Activated CD4-positive, alpha-beta memory T cell treated with anti-CD3 and anti-CD28 coated beads for 36 hours (primary cell): ENCODE data around the gene IQCH. TPM values are rescaled to one million over a fixed set of nuclear protein-coding genes. Genes with fewer than 3 reads are reported as not detected.
"Not testable (repeated sequence)": the region's sequence is repeated elsewhere in the genome, so short reads cannot be mapped to it uniquely, and the experiment has no call there.

Source experiments
- CTCF ChIA-PET: fragments of 350-600 bp; sonication (Branson Sonifier 250); formaldehyde crosslinking; loops from one replicate; lab custom pipeline; 2021; ENCODE audit warnings: antibody characterized with exemption, inconsistent platforms; lab: Charles Lee
- POLR2A ChIA-PET: fragments of 350-600 bp; sonication (Branson Sonifier 250); formaldehyde crosslinking; loops from one replicate; lab custom pipeline; 2021; ENCODE audit warnings: antibody characterized with exemption; lab: Charles Lee
- DNase-seq: peaks from one replicate; pipeline ENCODE4 v3.0.0-alpha.2; 2020
- H3K27ac Mint-ChIP-seq: one replicate; pipeline ENCODE4 v1.8.0; 2021; ENCODE audit warnings: mixed read lengths
- H3K27me3 Mint-ChIP-seq: one replicate; pipeline ENCODE4 v1.8.0; 2021; ENCODE audit warnings: mixed read lengths
- H3K36me3 Mint-ChIP-seq: one replicate; pipeline ENCODE4 v1.8.0; 2021; ENCODE audit warnings: mixed read lengths
- H3K4me1 Mint-ChIP-seq: one replicate; pipeline ENCODE4 v1.8.0; 2021; ENCODE audit warnings: low read depth, mixed read lengths
- H3K4me3 Mint-ChIP-seq: one replicate; pipeline ENCODE4 v1.8.0; 2021; ENCODE audit warnings: mild to moderate bottlenecking, mixed read lengths
- H3K9me3 Mint-ChIP-seq: one replicate; pipeline ENCODE4 v1.8.0; 2021; ENCODE audit warnings: mixed read lengths
- intact Hi-C: fragments of 100-400 bp; cut with micrococcal nuclease; formaldehyde crosslinking; loops from one replicate; pipeline ENCODE4 v1.15.1; 2023
- total RNA-seq, 2 experiments: library from RNA; stranded (reverse); gene quantifications; one replicate each; pipeline ENCODE4 v1.2.3, GENCODE V29; 2021

IQCH gene
- total RNA-seq, 2 experiments from 2014 or later: 1.6 to 2.8 TPM

DNA sequence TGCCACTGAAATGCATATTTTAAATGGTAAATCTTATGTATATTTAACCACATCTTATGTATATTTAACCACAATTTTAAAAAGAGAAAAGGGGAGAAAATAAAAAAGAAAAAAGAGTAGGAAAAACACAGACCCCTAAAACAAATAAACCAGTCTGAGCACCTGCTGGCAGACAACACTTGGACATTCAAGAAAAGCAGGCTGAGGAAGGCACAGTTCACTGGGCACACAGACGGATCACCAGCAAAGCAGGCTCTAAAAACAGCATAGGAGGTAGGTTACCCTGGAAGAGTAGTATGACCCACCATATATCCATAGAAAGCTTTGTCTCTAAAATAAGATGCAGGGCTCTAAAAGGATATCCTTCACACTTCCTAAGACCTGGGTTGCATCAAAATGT lies 27.2 kb upstream of the IQCH start:
- Mint-ChIP-seq H3K4me1 (peaks cover 7% of the 10 kb centered on the region), H3K9me3 (no peaks in the 10 kb centered on the region), H3K4me3 (no peak overlapping the region), H3K36me3 (peaks cover 25% of the 10 kb centered on the region), H3K27ac (no peak overlapping the region), H3K27me3 (no peaks in the 10 kb centered on the region)
- CTCF ChIA-PET: interaction anchor here (0.6 kb wide), 1 partner anchor 281 kb away, joined by 3 read pairs; no protein-coding TSS in a partner anchor
- intact Hi-C loops: no loop called here
- no peak for DNase-seq
- POLR2A ChIA-PET: interaction anchor here (0.6 kb wide), 1 partner anchor 249 kb away, joined by 3 read pairs; no protein-coding TSS in a partner anchor

- DNase-seq: no peak
- peaks cover 28% of the 10 kb centered on the region for H3K36me3 Mint-ChIP-seq
- CTCF ChIA-PET: no interaction called here
Observed at GRCh38 chr15:67227846-67228245, 26.7 kb upstream of the IQCH start.

GRCh38 chr15:67228286-67228685 lies 26.3 kb upstream of the IQCH start:
- H3K27ac Mint-ChIP-seq: no peak overlapping the region
- H3K9me3 Mint-ChIP-seq: no peaks in the 10 kb centered on the region
- intact Hi-C loops: no loop called here
- no peak overlapping the region for H3K4me3 Mint-ChIP-seq
- H3K27me3 Mint-ChIP-seq: no peaks in the 10 kb centered on the region
- CTCF ChIA-PET: no interaction called here
- H3K4me1 Mint-ChIP-seq: peaks cover 7% of the 10 kb centered on the region
- H3K36me3 Mint-ChIP-seq: peaks cover 32% of the 10 kb centered on the region
- DNase-seq: no peak
- POLR2A ChIA-PET: no interaction called here

More at GRCh38 chr15:67227846-67228245, 26.7 kb upstream of the IQCH start:
- POLR2A ChIA-PET: interaction anchor here (0.6 kb wide), 1 partner anchor 249 kb away, joined by 3 read pairs; no protein-coding TSS in a partner anchor
- Mint-ChIP-seq H3K27me3 (no peaks in the 10 kb centered on the region), H3K9me3 (no peaks in the 10 kb centered on the region), H3K4me1 (peaks cover 7% of the 10 kb centered on the region), H3K27ac (no peak overlapping the region), H3K4me3 (no peak overlapping the region)
- intact Hi-C loops: no loop called here

DNA sequence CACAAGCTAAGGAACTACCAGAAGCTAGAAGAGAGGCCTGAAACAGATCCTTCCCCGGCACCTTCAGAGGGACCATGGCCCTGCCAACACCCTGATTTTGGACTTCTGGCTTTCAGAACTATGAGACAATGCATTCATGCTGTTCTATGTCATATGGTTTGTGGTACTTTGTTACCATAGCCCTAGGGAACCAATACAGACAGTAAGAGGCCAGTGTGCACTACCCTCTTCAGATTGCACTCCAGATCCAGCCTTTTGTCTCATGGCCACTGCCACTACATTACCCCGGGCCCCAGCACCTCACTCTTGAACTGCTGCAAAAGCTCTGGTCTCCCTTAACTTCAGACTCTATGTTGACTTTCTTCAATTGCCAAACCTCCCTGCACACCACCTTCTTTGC lies 24.1 kb upstream of the IQCH start:
- no peaks in the 10 kb centered on the region for H3K27me3 Mint-ChIP-seq
- no peak overlapping the region for H3K4me3 Mint-ChIP-seq
- no peaks in the 10 kb centered on the region for H3K9me3 Mint-ChIP-seq
- intact Hi-C loops: no loop called here
- H3K4me1 Mint-ChIP-seq: peaks cover 7% of the 10 kb centered on the region
- POLR2A ChIA-PET: no interaction called here
- peaks cover 44% of the 10 kb centered on the region for H3K36me3 Mint-ChIP-seq
- no peak overlapping the region for H3K27ac Mint-ChIP-seq
- CTCF ChIA-PET: no interaction called here
- no peak for DNase-seq

DNA sequence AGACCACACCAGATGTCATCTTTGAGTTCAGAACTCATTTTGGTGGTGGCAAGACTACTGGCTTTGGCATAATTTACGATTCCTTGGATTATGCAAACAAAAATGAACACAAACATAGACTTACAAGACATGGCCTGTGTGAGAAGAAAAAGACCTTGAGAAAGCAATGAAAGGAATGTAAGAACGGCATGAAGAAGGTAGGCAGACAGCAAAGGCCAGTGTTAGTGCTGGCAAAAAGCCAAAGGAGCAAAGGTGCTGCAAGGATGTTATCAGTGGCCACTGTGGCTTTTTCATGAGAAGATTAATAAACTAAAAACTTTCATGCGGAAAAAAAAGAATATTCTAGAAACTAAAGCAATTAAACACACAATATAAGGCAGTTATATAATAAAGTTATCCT lies 22.0 kb upstream of the IQCH start:
- H3K4me1 Mint-ChIP-seq: peaks cover 7% of the 10 kb centered on the region
- H3K27ac Mint-ChIP-seq: no peak overlapping the region
- intact Hi-C loops: no loop called here
- no peak overlapping the region for H3K4me3 Mint-ChIP-seq
- POLR2A ChIA-PET: no interaction called here
- no peak for DNase-seq
- no peaks in the 10 kb centered on the region for H3K9me3 Mint-ChIP-seq
- CTCF ChIA-PET: no interaction called here
- no peaks in the 10 kb centered on the region for H3K27me3 Mint-ChIP-seq
- peaks cover 44% of the 10 kb centered on the region for H3K36me3 Mint-ChIP-seq

DNA sequence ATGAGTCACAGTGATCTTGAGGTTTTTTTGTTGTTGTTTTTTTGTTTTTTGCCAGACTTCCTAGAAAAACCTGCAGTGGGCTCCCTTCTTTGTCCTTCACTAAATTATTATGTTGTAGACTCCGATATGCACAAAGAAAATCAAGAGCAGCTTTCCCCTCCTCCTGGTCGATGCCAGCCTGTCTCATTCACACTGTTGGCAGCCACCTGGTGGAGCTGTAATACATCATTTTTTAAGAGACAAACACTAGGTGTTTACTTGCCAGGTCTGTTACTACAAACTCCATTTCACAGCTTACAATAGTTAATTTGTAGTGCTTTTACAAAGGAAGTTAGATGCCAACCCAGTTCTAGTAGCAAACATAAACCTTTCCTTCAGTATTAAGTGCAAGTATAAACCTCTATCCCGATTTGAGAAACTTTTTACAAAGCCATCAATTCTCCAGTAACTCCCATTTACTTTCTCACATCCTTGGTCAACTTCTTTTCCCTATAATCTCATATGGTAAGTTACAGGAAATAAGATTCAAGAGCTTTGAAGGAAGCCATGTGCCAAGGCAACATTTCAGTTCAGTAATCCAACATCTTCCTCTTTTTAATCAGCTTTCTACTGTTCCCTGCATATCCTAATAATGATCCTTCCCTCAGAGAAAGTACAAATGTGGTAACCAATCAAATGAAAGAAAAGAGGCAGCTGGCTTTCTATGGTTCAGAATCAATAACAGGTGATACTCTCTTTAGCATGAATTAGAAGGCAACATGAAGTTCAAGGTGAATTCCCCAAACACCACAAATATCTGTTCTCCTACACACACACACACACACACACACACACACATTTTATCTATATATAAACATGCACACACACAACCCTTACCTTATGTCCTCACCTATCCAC lies 14.1 kb upstream of the IQCH start:
- peak; percentile 40 for DNase-seq
- intact Hi-C loops: loop anchor here (1.0 to 10.0 kb wide), 14 partner anchors 14 to 597 kb away; partner anchors contain the start of genes AAGAB and IQCH
- Mint-ChIP-seq H3K9me3 (no peaks in the 10 kb centered on the region), H3K36me3 (peaks cover 9% of the 10 kb centered on the region), H3K4me3 (peak overlapping the region; percentile 58), H3K27ac (peak overlapping the region; percentile 92), H3K4me1 (peaks cover 48% of the 10 kb centered on the region), H3K27me3 (no peaks in the 10 kb centered on the region)
- CTCF ChIA-PET: interaction anchor here (0.6 to 3.6 kb wide), 23 partner anchors 8 to 294 kb away, joined by 3 to 22 read pairs (median 4); partner anchors contain the start of genes AAGAB, IQCH and SMAD3
- POLR2A ChIA-PET: interaction anchor here (1.4 to 2.4 kb wide), 4 partner anchors 14 to 139 kb away, joined by 3 to 21 read pairs (median 10); partner anchors contain the start of genes AAGAB and IQCH

GRCh38 chr15:67241132-67241855 lies 13.3 kb upstream of the IQCH start:
- peak overlapping the region; percentile 92 for H3K27ac Mint-ChIP-seq

GRCh38 chr15:67242708-67243111 lies 11.9 kb upstream of the IQCH start:
- H3K27me3 Mint-ChIP-seq: no peaks in the 10 kb centered on the region
- H3K9me3 Mint-ChIP-seq: peaks cover 7% of the 10 kb centered on the region
- ChIA-PET CTCF (no interaction called here), POLR2A (no interaction called here)
- DNase-seq: no peak
- peak overlapping the region; percentile 13 for H3K27ac Mint-ChIP-seq
- intact Hi-C loops: loop anchor here (5.0 to 10.0 kb wide), 2 partner anchors 292 to 595 kb away; no protein-coding TSS in a partner anchor
- peaks cover 25% of the 10 kb centered on the region for H3K36me3 Mint-ChIP-seq
- H3K4me3 Mint-ChIP-seq: no peak overlapping the region
- H3K4me1 Mint-ChIP-seq: peaks cover 61% of the 10 kb centered on the region

More at GRCh38 chr15:67241132-67241855, 13.3 kb upstream of the IQCH start:
- ChIA-PET CTCF (interaction anchor here (0.9 to 3.6 kb wide), 7 partner anchors 7 to 295 kb away, joined by 3 to 22 read pairs (median 13); partner anchors contain the start of genes AAGAB and IQCH), POLR2A (interaction anchor here (1.5 to 2.4 kb wide), 3 partner anchors 13 to 140 kb away, joined by 5 to 21 read pairs (median 14); partner anchors contain the start of genes AAGAB and IQCH)
- H3K27me3 Mint-ChIP-seq: no peaks in the 10 kb centered on the region
- H3K9me3 Mint-ChIP-seq: no peaks in the 10 kb centered on the region
- intact Hi-C loops: loop anchor here (1.0 to 10.0 kb wide), 13 partner anchors 13 to 596 kb away; partner anchors contain the start of genes AAGAB and IQCH
- peak overlapping the region; percentile 58 for H3K4me3 Mint-ChIP-seq
- H3K36me3 Mint-ChIP-seq: peaks cover 12% of the 10 kb centered on the region
- peak; percentile 72 for DNase-seq
- H3K4me1 Mint-ChIP-seq: peaks cover 51% of the 10 kb centered on the region

GRCh38 chr15:67244971-67245478 lies 9.6 kb upstream of the IQCH start:
- DNase-seq: no peak
- H3K27me3 Mint-ChIP-seq: no peaks in the 10 kb centered on the region
- POLR2A ChIA-PET: no interaction called here
- H3K9me3 Mint-ChIP-seq: peaks cover 7% of the 10 kb centered on the region
- intact Hi-C loops: loop anchor here (5.0 to 10.0 kb wide), 2 partner anchors 290 to 592 kb away; no protein-coding TSS in a partner anchor
- H3K4me3 Mint-ChIP-seq: no peak overlapping the region
- CTCF ChIA-PET: no interaction called here
- H3K36me3 Mint-ChIP-seq: peaks cover 27% of the 10 kb centered on the region
- no peak overlapping the region for H3K27ac Mint-ChIP-seq
- peaks cover 68% of the 10 kb centered on the region for H3K4me1 Mint-ChIP-seq

- H3K9me3 Mint-ChIP-seq, H3K4me3 Mint-ChIP-seq, H3K27me3 Mint-ChIP-seq, POLR2A ChIA-PET, H3K27ac Mint-ChIP-seq: not testable (repeated sequence)
- Mint-ChIP-seq H3K36me3 (peaks cover 27% of the 10 kb centered on the region), H3K4me1 (peaks cover 62% of the 10 kb centered on the region)
- DNase-seq: peak; percentile 16
- intact Hi-C loops: loop anchor here (10.0 kb wide), 1 partner anchor 288 kb away; no protein-coding TSS in a partner anchor
- CTCF ChIA-PET: interaction anchor here (0.6 kb wide), 1 partner anchor 175 kb away, joined by 3 read pairs; no protein-coding TSS in a partner anchor
Observed at GRCh38 chr15:67246606-67247005, 8.0 kb upstream of the IQCH start.

GRCh38 chr15:67248011-67248505 lies 6.5 kb upstream of the IQCH start:
- ChIA-PET POLR2A (no interaction called here), CTCF (interaction anchor here (1.2 kb wide), 1 partner anchor 7 kb away, joined by 3 read pairs; no protein-coding TSS in a partner anchor)
- Mint-ChIP-seq H3K4me1 (peaks cover 63% of the 10 kb centered on the region), H3K36me3 (peaks cover 23% of the 10 kb centered on the region), H3K4me3 (no peak overlapping the region), H3K27me3 (no peaks in the 10 kb centered on the region), H3K9me3 (peaks cover 7% of the 10 kb centered on the region), H3K27ac (no peak overlapping the region)
- intact Hi-C loops: loop anchor here (10.0 kb wide), 1 partner anchor 287 kb away; no protein-coding TSS in a partner anchor
- DNase-seq: no peak
